ENCODE measurements around the gene FLNB.

DNA sequence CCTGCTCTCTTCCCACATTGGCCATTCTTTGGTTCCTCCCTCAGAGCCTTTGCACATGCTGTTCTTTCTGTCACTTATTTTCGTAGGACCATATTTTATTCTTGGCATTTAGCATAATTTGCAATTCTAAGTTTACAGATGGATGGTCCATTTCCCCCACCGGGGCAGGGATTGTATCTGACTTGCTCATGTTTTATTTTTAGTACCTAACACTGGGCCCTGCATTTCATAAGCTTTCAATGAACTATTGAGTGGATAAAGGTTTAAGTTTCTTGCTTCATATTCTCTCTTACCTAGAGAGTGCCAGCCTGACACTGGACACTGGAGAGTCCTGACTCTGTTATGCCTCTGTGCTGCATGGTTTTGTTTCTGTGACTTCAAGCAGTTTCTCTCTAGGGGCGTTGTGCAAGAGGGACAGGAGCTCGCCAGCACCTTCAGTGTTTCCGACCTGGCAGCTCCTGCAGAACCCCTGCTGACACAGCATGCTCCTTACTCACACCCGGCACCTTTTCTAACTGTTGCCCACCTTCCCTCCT lies 87.4 kb downstream of the FLNB start:
- TF ChIP-seq GTF2F1 (IDR thresholded peaks at IDR 0.05; ENCODE audit: borderline replicate concordance, low read depth, low read length), result no peak
- no peak for TF ChIP-seq CBX5 (IDR thresholded peaks at IDR 0.05; ENCODE audit: low read depth, low read length)
- TF ChIP-seq POLR2AphosphoS5 (IDR thresholded peaks at IDR 0.05; ENCODE audit: low read depth, low read length), result no peak
- TF ChIP-seq, protein P1, sequence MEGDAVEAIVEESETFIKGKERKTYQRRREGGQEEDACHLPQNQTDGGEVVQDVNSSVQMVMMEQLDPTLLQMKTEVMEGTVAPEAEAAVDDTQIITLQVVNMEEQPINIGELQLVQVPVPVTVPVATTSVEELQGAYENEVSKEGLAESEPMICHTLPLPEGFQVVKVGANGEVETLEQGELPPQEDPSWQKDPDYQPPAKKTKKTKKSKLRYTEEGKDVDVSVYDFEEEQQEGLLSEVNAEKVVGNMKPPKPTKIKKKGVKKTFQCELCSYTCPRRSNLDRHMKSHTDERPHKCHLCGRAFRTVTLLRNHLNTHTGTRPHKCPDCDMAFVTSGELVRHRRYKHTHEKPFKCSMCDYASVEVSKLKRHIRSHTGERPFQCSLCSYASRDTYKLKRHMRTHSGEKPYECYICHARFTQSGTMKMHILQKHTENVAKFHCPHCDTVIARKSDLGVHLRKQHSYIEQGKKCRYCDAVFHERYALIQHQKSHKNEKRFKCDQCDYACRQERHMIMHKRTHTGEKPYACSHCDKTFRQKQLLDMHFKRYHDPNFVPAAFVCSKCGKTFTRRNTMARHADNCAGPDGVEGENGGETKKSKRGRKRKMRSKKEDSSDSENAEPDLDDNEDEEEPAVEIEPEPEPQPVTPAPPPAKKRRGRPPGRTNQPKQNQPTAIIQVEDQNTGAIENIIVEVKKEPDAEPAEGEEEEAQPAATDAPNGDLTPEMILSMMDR (IDR thresholded peaks at IDR 0.05; ENCODE audit: control extremely low read depth in 1 of 3, insufficient read depth in 1 of 3, low read depth in 1 of 3, low read length in 3 of 3), result no peak
- TF ChIP-seq POLR2A (IDR thresholded peaks at IDR 0.05; ENCODE audit: control extremely low read depth in 1 of 2, low read depth in 2 of 2, low read length in 2 of 2), result no peak
